Measurements from ENCODE around the gene ABCC6.

DNA sequence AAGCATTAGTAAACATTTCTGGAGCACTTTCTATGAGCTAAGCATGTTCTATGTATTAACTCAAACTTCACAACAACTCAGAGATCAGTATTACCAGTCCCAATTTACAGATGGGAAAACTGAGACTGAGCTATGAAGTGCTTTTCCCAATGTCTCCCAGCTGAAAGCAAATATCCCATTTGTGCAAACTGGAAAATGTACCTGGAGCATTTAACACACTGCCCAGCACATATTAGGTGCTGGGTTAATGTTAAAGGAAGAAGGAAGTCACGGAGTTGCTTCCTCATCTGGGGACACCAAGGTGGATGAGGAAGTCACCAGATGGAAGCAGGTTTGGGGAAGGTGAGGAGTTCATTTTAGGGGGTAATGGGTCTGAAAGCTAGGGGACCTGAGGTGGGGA lies 66.1 kb downstream of the ABCC6 start:
- no peak for TF ChIP-seq CTCF (IDR thresholded peaks at IDR 0.05)
- no peak for TF ChIP-seq POLR2A (IDR thresholded peaks at IDR 0.05)
- TF ChIP-seq EP300 (IDR thresholded peaks at IDR 0.05) = no peak
